Upper lobe of left lung (tissue), 4 donors: Measurements from ENCODE around the gene FTHL17.

Source experiments
- CTCF ChIP-seq, 6 experiments: fragments of 450-650 bp in 4 of 6; fragments of 200-600 bp in 2 of 6; sonication (generic) in 2 of 6; IDR thresholded peaks; one replicate each; pipeline ENCODE4 v1.5.1; 2016 to 2019; ENCODE audit warnings: antibody characterized with exemption in 6 of 6
- EP300 ChIP-seq, 4 donors: sonication (generic); formaldehyde crosslinking; IDR thresholded peaks; one replicate each; pipeline ENCODE4 v1.5.1; 2017; ENCODE audit warnings: antibody characterized with exemption in 4 of 4, control low read depth in 2 of 4
- POLR2A ChIP-seq, 4 donors: fragments of 450-650 bp; IDR thresholded peaks; one replicate each; pipeline ENCODE4 v1.5.1; 2016 to 2017; ENCODE audit warnings: antibody characterized with exemption in 4 of 4, mild to moderate bottlenecking in 2 of 4
- POLR2AphosphoS5 ChIP-seq, 2 donors: sonication (generic); formaldehyde crosslinking; IDR thresholded peaks; one replicate each; pipeline ENCODE4 v1.5.1; 2017; ENCODE audit warnings: antibody characterized with exemption in 2 of 2

- TF ChIP-seq CTCF (IDR thresholded peaks at IDR 0.05) (no peak), POLR2AphosphoS5 (IDR thresholded peaks at IDR 0.05) (no peak), POLR2A (IDR thresholded peaks at IDR 0.05) (no peak), EP300 (IDR thresholded peaks at IDR 0.05) (no peak)
Observed at GRCh38 chrX:31099536-31100090, 27.8 kb upstream of the FTHL17 start.
